Embryonic facial prominence (tissue), 1 donor: ENCODE results near the gene STXBP2.
A peak's percentile ranks its signal among the peaks of the same experiment; 100 is the strongest.

ENCODE experiments used
- DNase-seq: peaks from one replicate; pipeline ENCODE4 v3.0.0-alpha.2; 2016; ENCODE audit errors: extremely low spot score

The STXBP2 gene

GRCh38 chr19:7679771-7680605 is 43.1 kb downstream of the STXBP2 start:
- no peak for DNase-seq

GRCh38 chr19:7680606-7681339 is 43.9 kb downstream of the STXBP2 start, which contains the start of gene TRAPPC5:
Gene TRAPPC5 (plus strand): TSS chr19:7680833. CDS start chr19:7682254, 1,421 bp downstream.
- DNase-seq = peak; percentile 79

- peak; percentile 67 for DNase-seq
Measured at GRCh38 chr19:7681340-7682174, 44.6 kb downstream of the STXBP2 start.

GRCh38 chr19:7682175-7682855 is 45.4 kb downstream of the STXBP2 start:
- no peak for DNase-seq

GRCh38 chr19:7685546-7686445 is 48.9 kb downstream of the STXBP2 start:
- no peak for DNase-seq

GRCh38 chr19:7687177-7687576 is 50.3 kb downstream of the STXBP2 start:
- DNase-seq = no peak

GRCh38 chr19:7689165-7689564 is 52.3 kb downstream of the STXBP2 start:
- DNase-seq = no peak

- no peak for DNase-seq
Measured at GRCh38 chr19:7690779-7691258, 53.9 kb downstream of the STXBP2 start.

- DNase-seq = no peak
Measured at GRCh38 chr19:7691497-7691896, 54.6 kb downstream of the STXBP2 start.

GRCh38 chr19:7692417-7693088 is 55.6 kb downstream of the STXBP2 start:
- no peak for DNase-seq

GRCh38 chr19:7694499-7694898 is 57.6 kb downstream of the STXBP2 start:
- DNase-seq = no peak
